Measurements from ENCODE around the gene UBE2O.

DNA sequence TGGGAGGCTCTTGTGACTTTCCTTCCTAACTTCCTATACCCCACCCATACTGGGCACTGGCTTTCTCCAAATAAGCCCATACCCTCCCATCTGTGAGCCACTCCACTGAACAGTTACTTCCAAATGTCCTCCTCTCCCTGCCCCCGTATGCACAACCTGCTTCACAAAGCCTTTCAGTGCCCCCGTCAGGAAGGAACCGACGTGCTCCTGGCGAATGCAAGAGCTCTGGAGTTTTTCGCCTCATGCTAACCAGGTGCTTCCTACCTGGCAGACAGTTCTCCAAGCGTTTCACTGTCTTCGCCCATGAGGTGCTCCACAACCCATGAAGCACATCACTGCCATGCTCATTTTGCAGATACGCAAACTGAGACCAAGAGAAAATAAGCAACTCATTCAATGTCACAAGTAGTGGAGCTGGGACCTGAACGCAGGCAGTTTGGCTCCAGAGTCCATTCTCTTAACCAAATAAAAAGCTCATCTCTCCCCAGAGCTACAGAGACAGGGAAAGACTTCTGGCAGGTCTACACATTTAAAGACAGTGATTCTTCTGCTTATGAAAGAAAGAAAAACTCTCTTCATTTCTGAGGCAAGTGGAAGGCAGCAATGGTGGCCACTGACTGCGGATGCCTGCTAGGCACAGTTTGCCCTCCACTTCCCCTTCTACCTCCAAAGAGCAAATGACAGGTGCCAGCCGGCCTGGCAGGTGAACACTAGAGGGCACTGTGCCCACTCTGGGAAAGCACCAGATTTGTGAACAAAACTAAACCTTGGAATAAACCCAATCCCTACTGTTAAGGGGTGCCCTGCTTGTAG lies 44.7 kb downstream of the UBE2O start:
- TF ChIP-seq, protein P1, sequence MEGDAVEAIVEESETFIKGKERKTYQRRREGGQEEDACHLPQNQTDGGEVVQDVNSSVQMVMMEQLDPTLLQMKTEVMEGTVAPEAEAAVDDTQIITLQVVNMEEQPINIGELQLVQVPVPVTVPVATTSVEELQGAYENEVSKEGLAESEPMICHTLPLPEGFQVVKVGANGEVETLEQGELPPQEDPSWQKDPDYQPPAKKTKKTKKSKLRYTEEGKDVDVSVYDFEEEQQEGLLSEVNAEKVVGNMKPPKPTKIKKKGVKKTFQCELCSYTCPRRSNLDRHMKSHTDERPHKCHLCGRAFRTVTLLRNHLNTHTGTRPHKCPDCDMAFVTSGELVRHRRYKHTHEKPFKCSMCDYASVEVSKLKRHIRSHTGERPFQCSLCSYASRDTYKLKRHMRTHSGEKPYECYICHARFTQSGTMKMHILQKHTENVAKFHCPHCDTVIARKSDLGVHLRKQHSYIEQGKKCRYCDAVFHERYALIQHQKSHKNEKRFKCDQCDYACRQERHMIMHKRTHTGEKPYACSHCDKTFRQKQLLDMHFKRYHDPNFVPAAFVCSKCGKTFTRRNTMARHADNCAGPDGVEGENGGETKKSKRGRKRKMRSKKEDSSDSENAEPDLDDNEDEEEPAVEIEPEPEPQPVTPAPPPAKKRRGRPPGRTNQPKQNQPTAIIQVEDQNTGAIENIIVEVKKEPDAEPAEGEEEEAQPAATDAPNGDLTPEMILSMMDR (conservative IDR thresholded peaks at IDR 0.05; ENCODE audit: low read length): peak; percentile 100
- no peak for TF ChIP-seq EZH2phosphoT487 (IDR thresholded peaks at IDR 0.05; ENCODE audit: borderline replicate concordance, low read depth, low read length)
